Camera-type eye (tissue), 1 donor: ENCODE results near the gene PGBD5. TPM values are rescaled to one million over a fixed set of nuclear protein-coding genes. Genes with fewer than 3 reads are reported as not detected.

Source experiments
- total RNA-seq: library from RNA; depleted of rRNA; stranded (reverse); fragments of >200 nt; gene quantifications from one replicate; pipeline ENCODE4 v1.2.3, GENCODE V29; 2014

The PGBD5 gene, protein sequence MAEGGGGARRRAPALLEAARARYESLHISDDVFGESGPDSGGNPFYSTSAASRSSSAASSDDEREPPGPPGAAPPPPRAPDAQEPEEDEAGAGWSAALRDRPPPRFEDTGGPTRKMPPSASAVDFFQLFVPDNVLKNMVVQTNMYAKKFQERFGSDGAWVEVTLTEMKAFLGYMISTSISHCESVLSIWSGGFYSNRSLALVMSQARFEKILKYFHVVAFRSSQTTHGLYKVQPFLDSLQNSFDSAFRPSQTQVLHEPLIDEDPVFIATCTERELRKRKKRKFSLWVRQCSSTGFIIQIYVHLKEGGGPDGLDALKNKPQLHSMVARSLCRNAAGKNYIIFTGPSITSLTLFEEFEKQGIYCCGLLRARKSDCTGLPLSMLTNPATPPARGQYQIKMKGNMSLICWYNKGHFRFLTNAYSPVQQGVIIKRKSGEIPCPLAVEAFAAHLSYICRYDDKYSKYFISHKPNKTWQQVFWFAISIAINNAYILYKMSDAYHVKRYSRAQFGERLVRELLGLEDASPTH
- 11.3 TPM for total RNA-seq

DNA sequence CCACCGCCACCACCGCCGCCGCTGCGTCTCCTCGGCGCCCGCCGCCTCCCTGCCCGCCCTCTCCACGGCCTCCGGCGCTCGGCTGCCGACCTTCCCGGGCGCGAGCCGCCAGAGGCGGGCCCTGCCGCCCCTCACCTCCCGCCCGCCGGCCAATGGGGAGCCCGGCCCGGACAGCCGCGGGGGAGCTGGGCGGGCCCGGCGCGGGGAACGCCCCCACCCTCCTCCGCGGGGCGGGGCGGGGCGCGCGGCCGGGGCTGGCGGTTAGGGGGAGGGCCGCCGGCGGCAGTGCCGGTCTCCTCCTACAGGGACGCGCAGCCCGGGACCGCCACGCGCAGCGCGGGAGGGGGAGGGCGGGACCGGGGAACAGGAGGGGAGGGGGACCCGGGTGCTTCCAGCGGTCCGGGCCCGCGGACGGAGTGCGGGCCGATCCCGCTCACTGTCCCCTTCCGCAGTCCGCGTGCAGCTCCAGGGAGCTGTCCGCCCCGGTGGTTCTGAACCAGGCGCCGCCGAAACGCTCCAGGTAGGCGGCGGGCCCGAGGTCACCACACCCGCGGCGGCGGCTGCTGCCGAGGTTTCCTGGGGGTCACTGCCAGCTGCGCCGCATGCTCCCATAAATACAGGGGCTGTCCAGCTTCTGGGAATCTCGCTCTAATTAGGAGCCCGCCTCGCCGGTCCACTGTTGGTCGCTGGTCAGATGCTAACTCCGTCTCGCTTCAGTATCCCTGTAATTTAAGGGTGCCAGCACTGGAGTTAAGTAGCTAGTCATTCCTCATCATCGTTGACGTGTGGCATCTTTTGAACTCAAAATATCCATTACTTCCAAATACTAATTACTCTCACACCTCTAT lies at the start of gene PGBD5:
PGBD5 (minus strand) TSS at position 87 of the 848 bp plus-strand sequence. CDS start 404 bp downstream, outside the sequence.

Other genes with a start within 250 kb of the PGBD5 start
- gene COG2, start 216.1 kb upstream of the PGBD5 start, total RNA-seq: 36.3 TPM